ENCODE measurements around the gene SORT1. TPM values are rescaled to one million over a fixed set of nuclear protein-coding genes. Genes with fewer than 3 reads are reported as not detected.

The SORT1 gene
- total and polyA plus RNA-seq, 2 of the 4 experiments (the other 2 are of a cell fraction): 15.8 to 16.7 TPM

- Histone ChIP-seq H4K8ac (ENCODE audit: low read depth in 2 of 2, low read length in 2 of 2) (no peak overlapping the region), H3K9me1 (ENCODE audit: insufficient read depth, low read length) (peaks cover 3% of the 10 kb centered on the region; the same call in 1 of the 2 replicates), H3K9ac (ENCODE audit: low read depth, low read length) (no peak overlapping the region), H3K4me3 (ENCODE audit: insufficient read depth, low read depth, low read length) (no peak overlapping the region), H3K56ac (ENCODE audit: extremely low read depth, insufficient read depth, low read length) (no peak overlapping the region), H4K91ac (ENCODE audit: insufficient read depth, low read depth, low read length) (no peak overlapping the region), H2BK120ac (ENCODE audit: low read depth, low read length) (no peak overlapping the region), H3K23ac (ENCODE audit: low read depth, low read length) (no peak overlapping the region), H3K79me1 (ENCODE audit: low read depth in 1 of 2, low read length in 2 of 2) (peaks cover 0 to 2% of the 10 kb centered on the region in 2 experiments; a peak in 1 of 4 replicates), H3K36me3 (ENCODE audit: control insufficient read depth, insufficient read depth, low read length) (peaks cover 32% of the 10 kb centered on the region), H2BK5ac (ENCODE audit: low read depth, low read length, poor library complexity, severe bottlenecking) (no peak overlapping the region), H2AK9ac (replicated peaks; ENCODE audit: low read depth, low read length, poor library complexity) (no peak overlapping the region), H3K27me3 (ENCODE audit: control insufficient read depth, insufficient read depth, low read length) (no peaks in the 10 kb centered on the region), H3K9me3 (ENCODE audit: control insufficient read depth, insufficient read depth, low read length) (peaks cover 3% of the 10 kb centered on the region), H3K4me1 (ENCODE audit: control insufficient read depth, insufficient read depth, low read length) (no peaks in the 10 kb centered on the region), H2AFZ (replicated peaks; ENCODE audit: low read length, poor library complexity) (no peak overlapping the region), H3K14ac (replicated peaks; ENCODE audit: low read depth, low read length) (no peak overlapping the region), H3K27ac (ENCODE audit: insufficient read depth, low read length) (no peak overlapping the region), H3K4ac (ENCODE audit: low read depth, low read length) (no peak overlapping the region), H2BK20ac (ENCODE audit: low read depth, low read length) (no peak overlapping the region), H2AK5ac (ENCODE audit: low read depth, low read length) (no peak overlapping the region), H4K5ac (ENCODE audit: low read depth, low read length) (no peak overlapping the region), H3K18ac (ENCODE audit: low read depth, low read length) (no peak overlapping the region), H2BK15ac (ENCODE audit: low read depth, low read length) (no peak overlapping the region), H4K20me1 (ENCODE audit: insufficient read depth, low read length) (no peaks in the 10 kb centered on the region), H3K4me2 (ENCODE audit: low read depth, low read length) (no peak overlapping the region)
- DNase-seq: no peak
- TF ChIP-seq RCOR1 (IDR thresholded peaks at IDR 0.05; ENCODE audit: insufficient replicate concordance, low read length) (no peak), MXI1 (IDR thresholded peaks at IDR 0.05; ENCODE audit: borderline replicate concordance, low read depth, low read length) (no peak), RAD21 (IDR thresholded peaks at IDR 0.05; ENCODE audit: low read length) (no peak)
- dilution Hi-C loops (cut with HindIII; ENCODE audit: low sequenced_read_pairs, unreplicated experiment) (loop anchor here (25.0 kb wide), 1 partner anchor 115 kb away; the partner anchor contains the start of gene SARS1), in situ Hi-C loops (cut with MboI; ENCODE audit: low sequenced_read_pairs) (no loop called here), intact Hi-C loops (cut with micrococcal nuclease) (loop anchor here (5.0 kb wide), 1 partner anchor 35 kb away; no protein-coding TSS in a partner anchor)
- BruUV-seq (replicated peaks): no TSS peak
- ChIA-PET POLR2A (ENCODE audit: unreplicated experiment) (no interaction called here), CTCF (no interaction called here)
- WGBS, 2 experiments (ENCODE audit: extremely low coverage in 2 of 2, insufficient read length in 1 of 2): no CpG with 5 or more reads among the region's 5 CpGs
- ATAC-seq (ENCODE audit: low read depth): no peak
Observed at GRCh38 chr1:109327285-109327684, 70.4 kb downstream of the SORT1 start.
